HG03521 (cell line): ENCODE measurements around the gene CA5B.
A peak's percentile ranks its signal among the peaks of the same experiment; 100 is the strongest.
"Not testable (repeated sequence)": the region's sequence is repeated elsewhere in the genome, so short reads cannot be mapped to it uniquely, and the experiment has no call there.

Experiments
- ATAC-seq: cut with Tn5 transposase; IDR thresholded peaks from one replicate; pipeline ENCODE4 v1.9.1; 2021; ENCODE audit warnings: mild to moderate bottlenecking, moderate library complexity; ENCODE audit not compliant: unreplicated experiment

CA5B gene

DNA sequence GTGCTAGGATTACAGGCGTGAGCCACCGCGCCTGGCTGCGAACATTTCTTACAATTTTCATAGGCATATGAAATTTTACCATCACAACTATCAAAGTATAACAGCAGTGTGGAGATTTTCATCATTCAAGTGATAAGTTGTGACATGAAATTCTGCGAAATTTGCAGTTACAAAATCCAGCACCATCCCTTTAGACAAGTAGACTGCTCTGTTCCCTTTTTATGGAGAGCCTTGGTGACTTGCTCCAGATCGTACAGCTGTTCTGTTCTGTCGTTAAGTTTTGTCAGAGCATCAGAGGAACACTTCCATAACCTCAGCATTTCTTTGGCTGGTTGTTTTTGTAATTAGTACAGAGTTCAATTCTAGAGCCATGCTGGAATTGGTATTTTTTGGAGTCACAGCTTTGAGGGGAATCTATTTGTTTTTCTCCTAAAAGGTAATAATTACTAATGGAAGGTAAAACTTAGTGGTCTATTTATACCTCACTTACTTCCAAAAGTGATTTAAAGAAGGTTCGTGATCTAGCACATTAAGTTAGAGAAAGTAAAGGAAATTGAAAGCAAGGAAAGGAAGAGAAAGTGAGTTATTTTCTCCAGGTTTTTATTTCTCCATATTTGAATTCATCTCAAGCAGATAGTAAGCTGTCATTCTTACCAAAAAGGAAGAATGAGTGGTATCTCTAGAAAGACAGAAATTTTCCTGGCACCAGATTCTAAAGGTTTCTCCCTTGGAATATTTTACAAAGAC is 74.3 kb downstream of the CA5B start:
- no peak for ATAC-seq

DNA sequence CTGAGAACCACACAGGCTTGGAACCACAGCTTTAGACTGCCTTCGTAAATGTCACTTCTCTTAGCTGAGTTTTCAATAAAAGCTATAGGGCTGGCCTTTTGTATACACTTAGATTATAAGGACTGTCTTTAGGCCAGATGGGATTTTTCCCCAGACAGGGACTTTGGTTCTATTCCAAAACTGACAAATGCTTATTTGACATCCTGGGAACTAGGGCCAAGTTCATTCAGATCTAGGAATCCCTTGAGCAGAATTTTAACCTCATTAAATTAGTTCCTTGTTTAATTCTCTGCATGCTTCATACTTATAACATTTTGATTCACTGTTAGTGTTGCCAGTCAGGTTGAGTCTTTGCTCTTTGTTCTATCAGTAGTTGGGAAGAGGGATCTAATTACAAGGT is 75.3 kb downstream of the CA5B start:
- ATAC-seq: no peak

DNA sequence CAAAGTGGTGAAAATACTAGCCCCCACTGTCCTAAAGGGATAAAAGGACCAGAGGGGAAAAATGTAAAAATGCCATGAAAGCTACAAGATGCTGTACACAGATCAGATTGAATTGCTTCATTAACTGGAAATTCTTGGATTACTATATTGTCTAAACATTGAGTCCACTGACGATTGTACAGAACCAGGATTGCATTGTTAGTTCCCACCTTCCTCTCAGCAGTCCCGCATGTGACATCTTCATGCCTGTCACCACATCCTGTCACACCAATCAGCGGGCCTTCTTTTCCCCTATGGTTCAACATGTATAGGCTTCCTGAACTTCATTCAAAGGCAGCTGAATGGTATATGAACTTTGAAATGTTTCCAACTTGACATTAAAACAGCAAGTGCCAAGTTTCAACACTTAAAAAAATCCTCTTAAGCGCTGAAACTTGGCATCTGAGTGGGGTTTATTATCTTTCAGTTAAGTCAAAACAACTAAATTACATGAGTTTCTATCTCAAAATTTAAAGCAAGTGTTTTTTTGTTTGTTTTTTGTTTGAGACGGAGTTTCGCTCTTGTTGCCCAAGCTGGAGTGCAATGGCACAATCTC is 76.8 kb downstream of the CA5B start:
- no peak for ATAC-seq

DNA sequence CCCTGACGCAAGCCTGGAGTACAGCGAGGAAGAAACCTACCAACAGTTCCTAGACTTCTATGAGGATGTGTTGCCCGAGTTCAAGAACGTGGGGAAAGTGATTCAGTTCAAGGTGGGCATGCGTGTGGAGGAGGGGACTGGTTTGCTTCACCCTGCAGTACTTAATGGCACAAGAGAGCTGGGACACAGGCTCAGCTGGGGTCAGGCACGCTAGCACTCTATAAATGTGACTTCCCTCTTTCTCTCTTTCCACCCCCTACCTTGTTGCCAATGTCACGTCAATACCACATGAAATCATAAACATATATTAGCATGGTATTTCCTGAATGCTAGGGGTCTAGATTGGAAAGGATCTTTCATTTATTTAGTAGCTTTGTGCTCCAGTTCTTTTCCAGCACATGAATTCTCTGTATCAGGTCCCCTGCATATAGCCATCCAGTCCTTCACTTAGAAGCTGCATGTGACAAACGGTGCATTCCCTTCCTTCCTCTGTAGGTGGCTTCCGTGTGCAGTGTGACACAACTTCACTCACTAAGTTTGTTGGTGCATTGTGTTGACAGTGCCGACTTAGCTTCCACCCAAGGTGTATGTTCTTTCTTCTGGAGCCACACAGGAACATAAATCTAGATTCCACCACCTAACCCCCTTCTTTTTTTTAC is 77.8 kb downstream of the CA5B start:
- ATAC-seq: peak; percentile 61

DNA sequence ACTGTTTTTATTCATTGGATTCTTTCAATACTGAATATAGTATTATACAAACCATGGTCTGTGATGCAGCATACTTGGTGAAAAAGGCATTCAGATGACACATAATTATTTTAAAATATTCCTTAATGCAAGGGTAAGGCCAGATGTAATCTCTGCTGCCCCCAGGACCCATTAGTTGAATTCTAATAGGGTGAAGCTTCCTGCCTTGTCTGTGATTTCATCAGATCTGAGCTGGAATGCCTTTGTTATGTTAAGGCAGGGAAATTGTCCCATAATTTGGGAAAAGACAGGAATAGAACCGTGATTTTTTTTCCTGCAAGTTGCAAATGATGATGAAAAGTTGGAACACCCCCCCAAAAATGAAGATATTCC is 78.4 kb downstream of the CA5B start:
- no peak for ATAC-seq

DNA sequence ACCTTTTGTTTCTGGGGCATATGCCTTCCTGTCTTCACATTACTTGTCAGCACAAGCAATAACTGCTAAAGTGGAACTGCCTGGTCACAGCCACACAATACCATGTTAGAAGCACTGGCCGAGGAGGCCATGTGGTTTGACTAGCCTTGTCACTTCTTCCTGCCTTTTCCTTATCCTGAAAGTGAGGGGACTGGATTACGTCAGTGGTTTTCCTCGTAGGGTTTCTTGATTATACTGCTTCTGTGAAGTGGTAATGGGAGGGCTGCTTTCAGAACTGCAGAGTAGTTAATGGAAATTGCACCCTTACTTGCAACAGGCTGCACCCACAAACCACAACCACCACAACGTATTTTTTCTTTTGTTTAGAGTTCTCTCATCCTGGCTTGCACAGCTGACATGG is 78.8 kb downstream of the CA5B start:
- no peak for ATAC-seq

DNA sequence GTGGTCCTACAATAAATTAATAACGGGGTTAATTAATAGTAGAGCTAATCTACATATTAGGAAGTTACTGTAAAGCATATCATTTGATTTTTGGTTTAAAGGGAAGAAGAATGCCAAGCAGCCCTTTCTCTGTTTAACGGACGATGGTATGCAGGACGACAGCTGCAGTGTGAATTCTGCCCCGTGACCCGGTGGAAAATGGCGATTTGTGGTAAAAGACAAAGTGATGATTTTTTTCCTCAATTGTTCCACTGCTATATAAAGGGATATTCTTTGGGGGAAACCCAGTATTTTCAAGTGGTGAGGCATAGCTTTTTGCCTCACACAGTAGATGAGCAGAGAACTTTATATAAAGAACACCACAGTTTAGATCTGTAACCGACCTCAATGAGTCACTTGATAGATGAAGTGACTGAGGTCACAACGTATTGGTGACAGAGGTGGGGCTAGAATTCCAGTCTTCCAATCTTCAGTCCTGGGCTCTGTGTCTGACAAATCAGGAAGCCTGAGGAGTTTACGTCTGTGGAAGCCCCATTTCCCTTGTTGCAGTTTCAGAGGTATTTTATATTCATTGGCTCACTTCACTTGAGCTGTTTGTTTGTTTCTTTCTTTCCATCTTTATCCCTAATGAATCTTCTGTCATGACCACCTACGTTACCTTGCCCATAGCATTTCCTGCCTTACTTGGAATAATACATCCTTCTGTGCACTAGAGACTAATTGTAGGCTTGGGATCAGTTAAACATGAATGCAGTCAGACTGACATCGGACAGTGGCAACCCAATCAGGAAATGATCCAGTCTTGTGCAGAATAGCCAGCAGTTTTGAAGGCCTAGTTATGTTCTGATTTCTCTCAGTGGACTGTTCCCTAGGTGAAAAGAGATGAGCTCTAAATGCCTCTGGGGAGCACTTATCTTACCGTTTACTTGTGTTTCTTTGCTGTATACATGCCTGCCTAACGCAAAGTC is 82.3 kb downstream of the CA5B start:
- no peak for ATAC-seq

DNA sequence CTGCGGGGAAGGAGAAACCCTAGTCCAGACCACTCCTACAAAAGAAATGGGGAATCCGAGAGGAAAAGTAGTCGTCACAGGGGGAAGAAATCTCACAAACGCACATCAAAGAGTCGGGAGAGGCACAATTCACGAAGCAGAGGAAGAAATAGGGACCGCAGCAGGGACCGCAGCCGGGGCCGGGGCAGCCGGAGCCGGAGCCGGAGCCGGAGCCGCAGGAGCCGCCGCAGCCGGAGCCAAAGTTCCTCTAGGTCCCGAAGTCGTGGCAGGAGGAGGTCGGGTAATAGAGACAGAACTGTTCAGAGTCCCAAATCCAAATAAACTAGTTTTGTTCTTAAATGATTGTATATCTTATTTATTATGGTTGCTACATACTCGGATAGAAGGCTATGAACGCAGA is 84.9 kb downstream of the CA5B start:
- no peak for ATAC-seq

DNA sequence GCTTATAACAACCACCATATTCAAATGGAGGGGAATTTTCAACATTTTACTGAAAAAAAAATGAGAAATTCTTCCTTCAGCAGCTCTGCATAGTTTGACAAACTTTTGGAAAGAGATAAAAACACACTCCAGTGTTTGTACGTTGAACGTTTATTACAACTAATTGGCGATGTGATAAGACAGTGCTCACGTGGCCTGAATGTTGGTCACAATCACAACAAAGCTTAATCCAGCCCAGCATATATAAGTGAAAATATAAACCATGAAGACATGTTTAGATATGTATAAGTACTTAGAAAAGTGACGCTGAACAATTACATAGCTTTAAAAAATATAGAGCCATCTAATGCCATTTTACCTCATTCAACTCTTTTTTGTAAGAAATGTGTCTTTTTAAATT is 87.9 kb downstream of the CA5B start:
- no peak for ATAC-seq

DNA sequence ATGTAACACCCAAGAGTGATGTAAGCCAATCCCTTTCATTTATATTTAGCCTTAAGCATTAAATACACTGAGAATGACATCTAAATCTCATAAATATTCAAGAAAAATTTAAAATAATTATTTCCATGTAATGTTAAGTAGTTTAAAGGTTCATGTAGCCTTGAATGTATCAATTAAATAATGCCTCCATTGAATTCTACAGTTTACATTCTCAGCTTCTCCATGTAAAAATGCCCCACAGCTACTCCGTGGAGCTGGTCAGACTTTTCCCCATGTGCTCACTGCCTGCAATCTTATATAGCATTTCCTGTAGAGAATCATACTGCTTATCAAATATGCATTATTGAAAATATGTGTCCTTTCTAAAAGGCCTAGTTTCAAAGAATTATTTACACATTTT is 91.1 kb downstream of the CA5B start:
- no peak for ATAC-seq

DNA sequence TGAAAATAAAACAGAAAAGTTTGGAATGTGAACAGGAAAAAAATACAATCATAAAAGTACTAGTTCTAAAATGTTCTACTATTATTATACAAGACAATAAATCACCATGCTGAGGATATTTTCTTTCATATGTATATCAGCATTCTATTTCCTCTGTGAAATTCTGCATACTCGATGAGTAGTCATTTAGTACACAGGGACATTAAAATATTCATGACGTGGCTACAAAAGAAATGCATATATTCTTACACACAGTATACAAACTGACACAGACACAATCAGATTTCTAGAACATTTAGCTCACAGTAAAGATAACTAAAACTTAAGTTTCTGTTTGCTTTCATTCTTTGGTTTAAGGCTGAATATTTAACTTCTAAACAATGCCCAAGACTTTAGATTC is 93.3 kb downstream of the CA5B start:
- not testable (repeated sequence) for ATAC-seq

DNA sequence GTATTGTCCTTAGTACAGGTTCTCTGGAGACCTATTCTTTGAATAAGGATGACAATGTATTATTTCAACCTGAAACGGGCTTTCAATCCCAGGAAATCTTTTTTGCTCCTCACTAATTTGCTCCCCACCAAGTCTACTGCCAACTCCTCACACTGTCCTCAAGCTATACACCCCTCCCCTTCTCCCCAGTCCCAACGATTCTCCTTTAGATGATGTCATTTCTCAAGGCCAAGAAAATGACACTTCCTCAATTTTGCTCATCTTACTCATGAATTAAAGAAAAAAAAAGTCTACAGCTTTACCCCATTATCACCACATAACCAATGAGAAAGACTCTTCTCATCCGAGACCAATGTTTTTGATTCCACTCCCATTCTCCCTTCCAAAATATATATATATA is 96.0 kb downstream of the CA5B start:
- ATAC-seq: no peak

DNA sequence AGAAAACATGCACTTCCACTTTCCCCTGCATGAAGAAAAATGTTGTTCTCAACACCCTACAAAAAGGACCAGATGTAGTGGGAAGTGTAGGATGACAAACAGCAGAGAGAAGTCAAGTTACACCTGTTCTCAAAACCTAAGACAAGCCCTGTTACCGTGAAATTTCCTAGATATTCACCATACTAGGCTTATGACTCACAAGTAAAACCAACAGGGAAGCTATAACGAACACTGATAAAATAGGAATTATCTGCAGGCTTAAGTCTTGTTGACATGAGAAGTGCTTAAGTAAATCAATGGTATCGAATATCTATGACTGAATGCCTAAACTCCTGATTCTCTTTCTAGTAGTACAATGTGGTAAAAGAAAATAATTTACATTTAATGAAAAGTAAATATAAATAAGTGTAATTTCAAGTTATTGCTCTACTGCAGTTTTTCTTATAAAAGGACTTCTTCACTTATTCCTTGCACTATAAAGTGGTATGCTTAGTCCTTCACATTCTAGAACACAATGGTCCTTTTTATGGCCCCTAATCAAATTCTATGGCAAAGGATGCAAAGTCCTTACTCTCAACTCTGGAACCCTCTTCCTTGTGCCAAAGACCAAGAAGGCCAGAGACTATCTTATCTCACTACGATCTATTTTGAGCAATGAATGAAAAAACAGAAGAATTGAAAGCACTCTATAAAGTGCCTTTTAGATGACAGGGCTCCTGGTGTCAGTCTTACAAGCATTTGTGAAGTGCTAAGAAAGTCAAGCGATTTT is 96.9 kb downstream of the CA5B start:
- no peak for ATAC-seq
